Small intestine (tissue), 7 donors: ENCODE results near the gene PEX16. TPM values are rescaled to one million over a fixed set of nuclear protein-coding genes. Genes with fewer than 3 reads are reported as not detected.

Experiments used
- DNase-seq, 2 donors: peaks; one replicate each; pipeline versions ENCODE4 v3.0.0 to v3.0.0-alpha.2; 2013
- FAIRE-seq: peaks from 2 replicates; lab custom pipeline; 2012; peaks lifted over from hg19 to GRCh38; lab: Jason Lieb, UNC
- H3K27ac ChIP-seq, 3 donors: one replicate each; pipeline ENCODE4 v1.5.1; 2013; ENCODE audit warnings: low read length in 2 of 3, mild to moderate bottlenecking in 2 of 3, control low read depth in 1 of 3, inconsistent platforms in 1 of 3, low read depth in 1 of 3, moderate library complexity in 1 of 3
- H3K27me3 ChIP-seq, 3 donors: one replicate each; pipeline ENCODE4 v1.6.1; 2013; ENCODE audit warnings: low read length in 3 of 3, inconsistent platforms in 1 of 3; ENCODE audit not compliant: control insufficient read depth in 3 of 3, insufficient read depth in 3 of 3
- H3K36me3 ChIP-seq, 3 donors: one replicate each; pipeline ENCODE4 v1.6.1; 2013; ENCODE audit warnings: low read length in 3 of 3, inconsistent platforms in 1 of 3, low read depth in 1 of 3, mild to moderate bottlenecking in 1 of 3, moderate library complexity in 1 of 3; ENCODE audit not compliant: control insufficient read depth in 3 of 3, insufficient read depth in 2 of 3
- H3K4me1 ChIP-seq, 3 donors: one replicate each; pipeline ENCODE4 v1.6.1; 2013; ENCODE audit warnings: low read length in 2 of 3, inconsistent platforms in 1 of 3, low read depth in 1 of 3, mild to moderate bottlenecking in 1 of 3, moderate library complexity in 1 of 3; ENCODE audit not compliant: control insufficient read depth in 3 of 3, insufficient read depth in 2 of 3
- H3K4me3 ChIP-seq, 3 donors: one replicate each; pipeline ENCODE4 v1.5.1; 2013; ENCODE audit warnings: low read length in 3 of 3, control low read depth in 1 of 3, inconsistent platforms in 1 of 3, low read depth in 1 of 3, mild to moderate bottlenecking in 1 of 3, moderate library complexity in 1 of 3
- H3K9me3 ChIP-seq, 2 donors: one replicate each; pipeline ENCODE4 v1.6.1; 2013; ENCODE audit warnings: low read depth in 1 of 2, low read length in 1 of 2; ENCODE audit not compliant: control insufficient read depth in 2 of 2, insufficient read depth in 1 of 2
- WGBS, 3 donors: extraction: QIAGEN DNeasy Blood & Tissue Kit; methylation state at CpG; one replicate each; pipeline ENCODE4 v1.1.7; 2013; 5-methylcytosine and 5-hydroxymethylcytosine counted together
- polyA plus RNA-seq, 4 donors: library from polyadenylated mRNA; stranded (reverse) in 3 of 4; unstranded in 1 of 4; fragments of 200-250 nt in 3 of 4; fragments of 120-200 nt in 1 of 4; gene quantifications; one replicate each; pipeline versions ENCODE4 v1.2.1 to v1.2.3, GENCODE V29; 2013
- donor health status: healthy with polysubstance abuse.
- donor health status: control.
- donor health status: control.
- donor health status: Bipolar disorder and iron deficiency.
- donor health status: healthy.

The PEX16 gene
- polyA plus RNA-seq, 4 donors: 22.1 to 74.0 (median 58.5) TPM

GRCh38 chr11:45879803-45880686 is 37.6 kb downstream of the PEX16 start:
- 82 to 90% (median 83%) methylated on average over 7 of the region's 7 CpGs for WGBS, 3 donors
- no peak overlapping the region for H3K4me3 ChIP-seq
- peaks cover 9 to 61% (median 13%) of the 10 kb centered on the region in 3 donors for H3K36me3 ChIP-seq
- no peaks in the 10 kb centered on the region for H3K9me3 ChIP-seq
- FAIRE-seq: no peak
- H3K27me3 ChIP-seq: no peaks in the 10 kb centered on the region
- H3K27ac ChIP-seq: no peak overlapping the region
- H3K4me1 ChIP-seq: no peaks in the 10 kb centered on the region
- DNase-seq: no peak

DNA sequence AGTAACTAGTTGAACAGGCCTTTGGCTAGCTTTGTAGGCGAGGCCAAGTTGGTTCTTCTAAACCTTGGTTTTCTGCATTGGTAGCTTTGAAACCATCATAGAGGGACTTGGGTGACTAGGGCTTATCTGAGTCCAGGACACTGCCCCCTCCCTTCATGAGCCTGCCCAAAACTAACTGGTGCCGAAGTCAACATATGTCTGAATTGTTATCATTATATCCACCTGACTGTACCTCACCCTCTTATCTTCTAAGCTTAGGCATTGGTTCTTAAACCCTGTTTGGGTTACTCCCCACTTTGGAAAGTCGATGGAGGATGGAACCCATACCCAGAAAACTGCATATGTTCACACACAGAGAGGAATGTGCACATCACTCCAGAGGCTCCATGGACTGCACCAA is 39.8 kb downstream of the PEX16 start:
- FAIRE-seq: no peak
- Histone ChIP-seq H3K36me3 (peaks cover 12 to 65% (median 13%) of the 10 kb centered on the region in 3 donors), H3K27ac (no peak overlapping the region)

GRCh38 chr11:45877221-45877620 is 40.5 kb downstream of the PEX16 start:
- H3K4me1 ChIP-seq: no peaks in the 10 kb centered on the region
- DNase-seq (no peak), FAIRE-seq (no peak)
- no peak overlapping the region for H3K4me3 ChIP-seq
- H3K36me3 ChIP-seq: peaks cover 12 to 64% (median 13%) of the 10 kb centered on the region in 3 donors
- H3K27me3 ChIP-seq: no peaks in the 10 kb centered on the region
- no peaks in the 10 kb centered on the region for H3K9me3 ChIP-seq
- no peak overlapping the region for H3K27ac ChIP-seq
- WGBS, 3 donors: 91 to 92% (median 92%) methylated on average over 8 of the region's 8 CpGs

More for the DNA sequence above, 39.8 kb downstream of the PEX16 start:
- 96% methylated on average over 3 of the region's 3 CpGs for WGBS, 3 donors
- Histone ChIP-seq H3K4me1 (no peaks in the 10 kb centered on the region), H3K9me3 (no peaks in the 10 kb centered on the region), H3K4me3 (no peak overlapping the region), H3K27me3 (no peaks in the 10 kb centered on the region)
- DNase-seq: no peak

GRCh38 chr11:45876401-45876800 is 41.3 kb downstream of the PEX16 start:
- FAIRE-seq (no peak), DNase-seq (no peak)
- 69 to 78% (median 75%) methylated on average over 6 of the region's 6 CpGs for WGBS, 3 donors
- Histone ChIP-seq H3K27me3 (no peaks in the 10 kb centered on the region), H3K36me3 (peaks cover 11 to 64% (median 16%) of the 10 kb centered on the region in 3 donors), H3K9me3 (no peaks in the 10 kb centered on the region), H3K27ac (no peak overlapping the region), H3K4me3 (no peak overlapping the region), H3K4me1 (no peaks in the 10 kb centered on the region)

GRCh38 chr11:45872651-45873356 is 44.9 kb downstream of the PEX16 start:
- DNase-seq (peak; percentile 33 to 42), FAIRE-seq (no peak)
- 76 to 86% (median 78%) methylated on average over 9 of the region's 9 CpGs for WGBS, 3 donors
- Histone ChIP-seq H3K27me3 (no peaks in the 10 kb centered on the region), H3K27ac (no peak overlapping the region), H3K36me3 (peaks cover 17 to 80% (median 27%) of the 10 kb centered on the region in 3 donors), H3K9me3 (no peaks in the 10 kb centered on the region), H3K4me1 (no peaks in the 10 kb centered on the region), H3K4me3 (no peak overlapping the region)

DNA sequence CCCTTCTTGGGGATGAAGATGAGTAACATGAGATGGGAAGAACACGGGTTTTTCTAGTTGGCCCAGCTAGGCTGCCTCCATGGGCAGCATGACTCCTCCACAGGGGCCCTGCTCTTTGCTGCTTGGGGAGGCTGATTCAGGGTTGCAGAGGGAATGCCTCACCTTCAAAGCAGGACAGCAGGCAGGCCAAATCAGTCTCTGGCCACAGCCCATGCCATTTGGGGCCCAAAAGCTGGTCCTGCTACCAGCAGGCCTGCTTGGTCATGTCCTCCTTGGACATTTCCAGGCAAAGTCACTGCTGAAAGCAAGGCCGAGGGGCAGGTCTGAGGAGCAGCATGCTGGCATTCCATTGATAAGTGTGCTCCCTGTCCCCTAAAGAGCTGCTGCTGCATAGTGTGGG is 46.0 kb downstream of the PEX16 start:
- H3K36me3 ChIP-seq: peaks cover 17 to 78% (median 29%) of the 10 kb centered on the region in 3 donors
- 92 to 95% (median 93%) methylated on average over 2 of the region's 2 CpGs for WGBS, 3 donors
- FAIRE-seq: no peak

GRCh38 chr11:45870706-45871105 is 47.0 kb downstream of the PEX16 start:
- 94 to 97% (median 95%) methylated on average over 4 of the region's 4 CpGs for WGBS, 3 donors
- H3K27ac ChIP-seq: no peak overlapping the region
- no peaks in the 10 kb centered on the region for H3K9me3 ChIP-seq
- FAIRE-seq: no peak
- H3K36me3 ChIP-seq: peaks cover 12 to 83% (median 27%) of the 10 kb centered on the region in 3 donors
- no peaks in the 10 kb centered on the region for H3K27me3 ChIP-seq
- DNase-seq: no peak
- H3K4me3 ChIP-seq: no peak overlapping the region
- H3K4me1 ChIP-seq: no peaks in the 10 kb centered on the region

More for the DNA sequence above, 46.0 kb downstream of the PEX16 start:
- no peak for DNase-seq
- Histone ChIP-seq H3K9me3 (no peaks in the 10 kb centered on the region), H3K4me1 (no peaks in the 10 kb centered on the region), H3K4me3 (no peak overlapping the region), H3K27me3 (no peaks in the 10 kb centered on the region), H3K27ac (no peak overlapping the region)

- H3K4me1 ChIP-seq: no peaks in the 10 kb centered on the region
- no peaks in the 10 kb centered on the region for H3K27me3 ChIP-seq
- no peak overlapping the region for H3K27ac ChIP-seq
- H3K4me3 ChIP-seq: no peak overlapping the region
- H3K36me3 ChIP-seq: peaks cover 12 to 85% (median 27%) of the 10 kb centered on the region in 3 donors
- H3K9me3 ChIP-seq: no peaks in the 10 kb centered on the region
- no peak for FAIRE-seq
- WGBS, 3 donors: 90 to 96% (median 91%) methylated on average over 12 of the region's 12 CpGs
- DNase-seq: no peak
Observed at GRCh38 chr11:45869551-45869950, 48.1 kb downstream of the PEX16 start.
